ENCODE data around the gene CAMK2G. TPM values are rescaled to one million over a fixed set of nuclear protein-coding genes. Genes with fewer than 3 reads are reported as not detected.

CAMK2G gene
- total and polyA plus RNA-seq, 3 experiments from 2014 or later = 8.1 to 17.5 (median 17.3) TPM

GRCh38 chr10:73818402-73818801, 56.0 kb downstream of the CAMK2G start:
- ChIA-PET CTCF (no interaction called here), POLR2A (no interaction called here)
- H3K4me1 ChIP-seq (ENCODE audit: insufficient read depth, low read length) = no peaks in the 10 kb centered on the region
- DNase-seq = no peak
- peaks cover 0 to 78% (median 14%) of the 10 kb centered on the region in 3 donors for H3K36me3 Mint-ChIP-seq
- no peaks in the 10 kb centered on the region for H3K9me3 Mint-ChIP-seq
- no peak overlapping the region for H3K27ac ChIP-seq (ENCODE audit: low read depth, low read length)
- no peaks in the 10 kb centered on the region for H3K9me3 ChIP-seq (ENCODE audit: low read length)
- H3K4me1 Mint-ChIP-seq = peaks cover 0 to 4% (median 1%) of the 10 kb centered on the region in 3 donors
- peaks cover 0 to 2% of the 10 kb centered on the region in 2 donors for H3K27me3 Mint-ChIP-seq
- H3K4me3 Mint-ChIP-seq = no peak overlapping the region
- H3K36me3 ChIP-seq (ENCODE audit: insufficient read depth, low read length) = peaks cover 13% of the 10 kb centered on the region
- H3K27ac Mint-ChIP-seq = no peak overlapping the region
- no peak overlapping the region for H3K4me3 ChIP-seq (ENCODE audit: low read length)
- H3K27me3 ChIP-seq (ENCODE audit: insufficient read depth, low read length, poor library complexity, severe bottlenecking) = no peaks in the 10 kb centered on the region

- peaks cover 9% of the 10 kb centered on the region for H3K36me3 ChIP-seq (ENCODE audit: insufficient read depth, low read length)
- H3K27ac Mint-ChIP-seq = peak overlapping the region in 3 of 8 donors; percentile 5 to 38 (median 29)
Measured at GRCh38 chr10:73817826-73818225, 56.5 kb downstream of the CAMK2G start.

GRCh38 chr10:73816917-73817729, 57.2 kb downstream of the CAMK2G start:
- Mint-ChIP-seq H3K4me3 (no peak overlapping the region), H3K27me3 (peaks cover 0 to 2% of the 10 kb centered on the region in 2 donors), H3K9me3 (peaks cover 0 to 4% (median 0%) of the 10 kb centered on the region in 5 donors), H3K27ac (peak overlapping the region in 4 of 8 donors; percentile 5 to 43 (median 23)), H3K36me3 (peaks cover 0 to 77% (median 12%) of the 10 kb centered on the region in 3 donors), H3K4me1 (peaks cover 0 to 4% (median 1%) of the 10 kb centered on the region in 3 donors)
- H3K27me3 ChIP-seq (ENCODE audit: insufficient read depth, low read length, poor library complexity, severe bottlenecking) = no peaks in the 10 kb centered on the region
- ChIA-PET CTCF (interaction anchor here (3.8 kb wide), 1 partner anchor 45 kb away, joined by 11 read pairs; a partner anchor contains a TSS), POLR2A (no interaction called here)
- no peak for DNase-seq
- H3K4me3 ChIP-seq (ENCODE audit: low read length) = no peak overlapping the region
- H3K9me3 ChIP-seq (ENCODE audit: low read length) = no peaks in the 10 kb centered on the region
- peak overlapping the region; percentile 19 for H3K27ac ChIP-seq (ENCODE audit: low read depth, low read length)
- no peaks in the 10 kb centered on the region for H3K4me1 ChIP-seq (ENCODE audit: insufficient read depth, low read length)
- peaks cover 9% of the 10 kb centered on the region for H3K36me3 ChIP-seq (ENCODE audit: insufficient read depth, low read length)

More at GRCh38 chr10:73817826-73818225, 56.5 kb downstream of the CAMK2G start:
- no peaks in the 10 kb centered on the region for H3K4me1 ChIP-seq (ENCODE audit: insufficient read depth, low read length)
- ChIA-PET POLR2A (no interaction called here), CTCF (interaction anchor here (0.6 kb wide), 1 partner anchor 32 kb away, joined by 3 read pairs; no protein-coding TSS in a partner anchor)
- no peak overlapping the region for H3K27ac ChIP-seq (ENCODE audit: low read depth, low read length)
- Mint-ChIP-seq H3K4me1 (peaks cover 0 to 4% (median 1%) of the 10 kb centered on the region in 3 donors), H3K36me3 (peaks cover 0 to 81% (median 14%) of the 10 kb centered on the region in 3 donors), H3K27me3 (peaks cover 0 to 2% of the 10 kb centered on the region in 2 donors), H3K4me3 (no peak overlapping the region), H3K9me3 (no peaks in the 10 kb centered on the region)
- H3K4me3 ChIP-seq (ENCODE audit: low read length) = no peak overlapping the region
- no peaks in the 10 kb centered on the region for H3K27me3 ChIP-seq (ENCODE audit: insufficient read depth, low read length, poor library complexity, severe bottlenecking)
- H3K9me3 ChIP-seq (ENCODE audit: low read length) = no peaks in the 10 kb centered on the region
- no peak for DNase-seq

GRCh38 chr10:73815719-73816030, 58.7 kb downstream of the CAMK2G start:
- Mint-ChIP-seq H3K4me1 (peaks cover under 1 to 4% (median 2%) of the 10 kb centered on the region in 3 donors), H3K4me3 (no peak overlapping the region), H3K27ac (peak overlapping the region in 3 of 8 donors; percentile 23 to 41 (median 29)), H3K9me3 (peaks cover 0 to 4% (median 0%) of the 10 kb centered on the region in 5 donors), H3K27me3 (no peaks in the 10 kb centered on the region), H3K36me3 (peaks cover 0 to 67% (median 12%) of the 10 kb centered on the region in 3 donors)
- Histone ChIP-seq H3K27ac (ENCODE audit: low read depth, low read length) (peak overlapping the region; percentile 17), H3K4me3 (ENCODE audit: low read length) (no peak overlapping the region), H3K36me3 (ENCODE audit: insufficient read depth, low read length) (peaks cover 9% of the 10 kb centered on the region), H3K27me3 (ENCODE audit: insufficient read depth, low read length, poor library complexity, severe bottlenecking) (no peaks in the 10 kb centered on the region), H3K9me3 (ENCODE audit: low read length) (no peaks in the 10 kb centered on the region), H3K4me1 (ENCODE audit: insufficient read depth, low read length) (no peaks in the 10 kb centered on the region)
- ChIA-PET CTCF (interaction anchor here (0.8 to 3.8 kb wide), 3 partner anchors 44 to 86 kb away, joined by 3 to 11 read pairs (median 3); a partner anchor contains a TSS), POLR2A (no interaction called here)
- no peak for DNase-seq

- H3K27ac ChIP-seq (ENCODE audit: low read depth, low read length) = peak overlapping the region; percentile 17
- H3K27me3 ChIP-seq (ENCODE audit: insufficient read depth, low read length, poor library complexity, severe bottlenecking) = no peaks in the 10 kb centered on the region
- H3K4me1 ChIP-seq (ENCODE audit: insufficient read depth, low read length) = peaks cover under 1% of the 10 kb centered on the region
- H3K9me3 ChIP-seq (ENCODE audit: low read length) = no peaks in the 10 kb centered on the region
- no peaks in the 10 kb centered on the region for H3K27me3 Mint-ChIP-seq
- POLR2A ChIA-PET = no interaction called here
- H3K4me3 ChIP-seq (ENCODE audit: low read length) = no peak overlapping the region
- H3K9me3 Mint-ChIP-seq = peaks cover 0 to 4% (median 0%) of the 10 kb centered on the region in 5 donors
- H3K4me1 Mint-ChIP-seq = peaks cover 6 to 10% (median 7%) of the 10 kb centered on the region in 3 donors
- peak overlapping the region in 2 of 8 donors; percentile 41 to 50 for H3K27ac Mint-ChIP-seq
- peaks cover 9% of the 10 kb centered on the region for H3K36me3 ChIP-seq (ENCODE audit: insufficient read depth, low read length)
- no peak for DNase-seq
- no peak overlapping the region for H3K4me3 Mint-ChIP-seq
- H3K36me3 Mint-ChIP-seq = peaks cover 0 to 70% (median 12%) of the 10 kb centered on the region in 3 donors
- CTCF ChIA-PET = interaction anchor here (0.8 to 3.8 kb wide), 3 partner anchors 43 to 85 kb away, joined by 3 to 11 read pairs (median 3); a partner anchor contains a TSS
Measured at GRCh38 chr10:73814896-73815718, 59.2 kb downstream of the CAMK2G start.

- peaks cover 0 to 70% (median 12%) of the 10 kb centered on the region in 3 donors for H3K36me3 Mint-ChIP-seq
- H3K27ac ChIP-seq (ENCODE audit: low read depth, low read length) = no peak overlapping the region
- peaks cover 5% of the 10 kb centered on the region for H3K36me3 ChIP-seq (ENCODE audit: insufficient read depth, low read length)
- peaks cover 8% of the 10 kb centered on the region for H3K4me1 ChIP-seq (ENCODE audit: insufficient read depth, low read length)
- POLR2A ChIA-PET = no interaction called here
- H3K27ac Mint-ChIP-seq = peak overlapping the region in 1 of 8 donors; percentile 36
- H3K4me1 Mint-ChIP-seq = peaks cover 11 to 17% (median 13%) of the 10 kb centered on the region in 3 donors
- H3K9me3 ChIP-seq (ENCODE audit: low read length) = no peaks in the 10 kb centered on the region
- H3K9me3 Mint-ChIP-seq = peaks cover 0 to 4% (median 0%) of the 10 kb centered on the region in 5 donors
- CTCF ChIA-PET = interaction anchor here (3.8 kb wide), 1 partner anchor 42 kb away, joined by 11 read pairs; a partner anchor contains a TSS
- H3K4me3 Mint-ChIP-seq = no peak overlapping the region
- H3K27me3 Mint-ChIP-seq = no peaks in the 10 kb centered on the region
- no peaks in the 10 kb centered on the region for H3K27me3 ChIP-seq (ENCODE audit: insufficient read depth, low read length, poor library complexity, severe bottlenecking)
- no peak overlapping the region for H3K4me3 ChIP-seq (ENCODE audit: low read length)
- no peak for DNase-seq
Measured at GRCh38 chr10:73814276-73814895, 60.0 kb downstream of the CAMK2G start.

- H3K4me3 ChIP-seq (ENCODE audit: low read length) = no peak overlapping the region
- Mint-ChIP-seq H3K27me3 (no peaks in the 10 kb centered on the region), H3K4me1 (peaks cover 20 to 28% (median 22%) of the 10 kb centered on the region in 3 donors), H3K27ac (peak overlapping the region in 7 of 8 donors; percentile 25 to 95 (median 59)), H3K9me3 (peaks cover 0 to 4% (median 0%) of the 10 kb centered on the region in 5 donors), H3K36me3 (peaks cover 0 to 72% (median 13%) of the 10 kb centered on the region in 3 donors), H3K4me3 (peak overlapping the region in 2 of 7 donors; percentile 46 to 83)
- peaks cover 7% of the 10 kb centered on the region for H3K36me3 ChIP-seq (ENCODE audit: insufficient read depth, low read length)
- ChIA-PET CTCF (interaction anchor here (0.7 kb wide), 1 partner anchor 46 kb away, joined by 3 read pairs; no protein-coding TSS in a partner anchor), POLR2A (interaction anchor here (1.5 kb wide), 1 partner anchor 41 kb away, joined by 3 read pairs; a partner anchor contains a TSS)
- H3K4me1 ChIP-seq (ENCODE audit: insufficient read depth, low read length) = peaks cover 18% of the 10 kb centered on the region
- no peak overlapping the region for H3K27ac ChIP-seq (ENCODE audit: low read depth, low read length)
- no peak for DNase-seq
- no peaks in the 10 kb centered on the region for H3K27me3 ChIP-seq (ENCODE audit: insufficient read depth, low read length, poor library complexity, severe bottlenecking)
- no peaks in the 10 kb centered on the region for H3K9me3 ChIP-seq (ENCODE audit: low read length)
Measured at GRCh38 chr10:73813333-73813732, 61.0 kb downstream of the CAMK2G start.
